ENCODE results near the gene NUP93.

Gene NUP93

DNA sequence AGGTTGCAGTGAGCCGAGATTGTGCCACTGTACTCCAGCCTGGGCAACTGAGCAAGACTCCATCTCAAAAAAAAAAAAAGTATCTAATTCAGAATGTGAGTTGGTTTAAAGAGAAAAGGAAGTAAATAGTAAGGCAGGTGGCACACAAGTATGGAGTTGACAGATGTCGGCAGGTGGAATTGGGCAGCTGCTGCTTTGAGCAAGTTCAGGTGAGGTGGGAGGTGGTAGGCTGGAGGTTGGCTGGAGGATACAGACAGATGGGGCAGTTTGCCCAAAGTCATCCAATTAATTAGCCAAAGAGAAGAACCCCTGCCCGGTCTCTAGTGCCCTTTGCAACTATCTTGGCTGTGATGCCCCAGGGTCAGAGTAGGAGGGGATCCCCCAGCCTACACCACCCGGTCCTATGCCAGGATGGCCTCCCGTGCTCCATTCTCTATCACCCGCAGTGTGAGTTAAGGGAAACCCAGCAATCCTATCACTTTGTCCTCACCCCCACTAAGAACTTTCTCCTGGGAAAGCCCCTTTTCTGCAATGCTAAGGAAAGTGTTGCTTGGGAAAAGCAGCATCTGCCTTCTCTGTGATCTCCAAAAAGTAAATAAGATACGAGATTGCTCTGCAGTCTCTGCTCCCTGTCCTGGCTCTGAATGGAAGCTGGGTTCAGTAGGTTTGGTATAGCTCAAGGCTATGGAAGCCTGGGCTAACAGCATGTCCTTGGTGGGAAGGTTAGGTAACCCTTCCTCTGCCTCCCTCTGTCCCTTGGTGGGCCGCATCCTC, 167.3 kb downstream of the NUP93 start:
- no peak for DNase-seq

DNA sequence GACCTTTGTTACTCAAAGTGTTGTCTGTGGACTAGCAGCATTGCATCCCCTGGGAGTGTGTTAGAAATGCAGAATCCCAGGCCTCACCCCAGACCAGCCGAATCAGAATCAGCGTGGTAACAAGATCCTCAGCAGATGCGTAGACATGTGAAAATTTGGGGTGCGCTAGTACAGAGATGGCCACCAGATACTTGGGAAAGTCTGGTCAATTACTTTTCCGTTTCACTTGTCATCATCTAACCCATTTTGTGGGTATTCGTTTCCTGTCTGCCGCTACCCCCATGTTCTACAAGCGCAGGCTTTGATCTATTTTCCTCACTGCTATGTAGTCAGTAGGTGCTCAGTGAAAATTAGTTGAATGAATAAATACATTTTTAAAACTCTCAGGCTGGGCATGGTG, 168.9 kb downstream of the NUP93 start:
- DNase-seq = no peak
